ENCODE measurements around the gene RAI1.

DNA sequence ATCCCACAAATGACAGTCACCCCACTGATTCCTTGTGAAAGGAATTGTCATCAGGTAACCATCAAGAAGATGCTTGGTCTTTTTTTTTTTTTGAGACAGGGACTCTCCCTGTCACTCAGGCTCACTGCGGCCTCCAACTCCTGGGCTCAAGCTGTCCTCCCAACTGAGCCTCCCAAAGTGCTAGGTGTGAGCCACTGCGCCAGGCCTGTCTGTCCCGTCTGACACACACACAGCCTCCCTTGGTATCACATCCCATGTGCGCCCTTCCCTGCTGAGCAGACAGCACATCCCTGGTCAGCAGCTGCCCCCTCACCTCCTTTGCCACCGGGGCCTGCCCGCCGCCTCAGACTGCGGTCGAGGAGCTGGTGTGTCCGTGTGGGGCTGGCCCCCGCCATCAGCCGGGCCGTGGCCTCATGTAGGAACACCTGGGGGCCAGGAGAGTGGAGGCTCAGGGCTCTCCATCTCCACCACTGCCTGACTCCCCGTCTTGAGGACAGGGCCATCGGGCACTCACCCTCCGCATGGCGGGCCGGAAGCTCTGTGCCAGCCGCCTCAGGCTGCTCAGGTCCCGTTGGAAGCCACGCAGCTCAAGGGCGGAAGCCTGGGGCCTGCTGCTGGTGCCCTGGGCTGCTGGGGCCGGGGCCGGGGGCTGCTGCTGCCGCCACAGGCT, 131.9 kb downstream of the RAI1 start:
- TF ChIP-seq, protein P1, sequence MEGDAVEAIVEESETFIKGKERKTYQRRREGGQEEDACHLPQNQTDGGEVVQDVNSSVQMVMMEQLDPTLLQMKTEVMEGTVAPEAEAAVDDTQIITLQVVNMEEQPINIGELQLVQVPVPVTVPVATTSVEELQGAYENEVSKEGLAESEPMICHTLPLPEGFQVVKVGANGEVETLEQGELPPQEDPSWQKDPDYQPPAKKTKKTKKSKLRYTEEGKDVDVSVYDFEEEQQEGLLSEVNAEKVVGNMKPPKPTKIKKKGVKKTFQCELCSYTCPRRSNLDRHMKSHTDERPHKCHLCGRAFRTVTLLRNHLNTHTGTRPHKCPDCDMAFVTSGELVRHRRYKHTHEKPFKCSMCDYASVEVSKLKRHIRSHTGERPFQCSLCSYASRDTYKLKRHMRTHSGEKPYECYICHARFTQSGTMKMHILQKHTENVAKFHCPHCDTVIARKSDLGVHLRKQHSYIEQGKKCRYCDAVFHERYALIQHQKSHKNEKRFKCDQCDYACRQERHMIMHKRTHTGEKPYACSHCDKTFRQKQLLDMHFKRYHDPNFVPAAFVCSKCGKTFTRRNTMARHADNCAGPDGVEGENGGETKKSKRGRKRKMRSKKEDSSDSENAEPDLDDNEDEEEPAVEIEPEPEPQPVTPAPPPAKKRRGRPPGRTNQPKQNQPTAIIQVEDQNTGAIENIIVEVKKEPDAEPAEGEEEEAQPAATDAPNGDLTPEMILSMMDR (IDR thresholded peaks at IDR 0.05), result no peak
- no peak for TF ChIP-seq POLR2A (IDR thresholded peaks at IDR 0.05)

All from esophagus squamous epithelium (tissue), 4 donors.